Chondrocyte (in vitro differentiated cells): ENCODE results near the gene ATP1A2. TPM values are rescaled to one million over a fixed set of nuclear protein-coding genes. Genes with fewer than 3 reads are reported as not detected.

Experiments used
- DNase-seq: peaks from one replicate; pipeline ENCODE4 v3.0.0; 2021; ENCODE audit warnings: mixed read lengths, low spot score
- H3K27ac Mint-ChIP-seq: one replicate; pipeline ENCODE4 v1.8.0; 2021; ENCODE audit warnings: mild to moderate bottlenecking, moderate library complexity, mixed read lengths; ENCODE audit not compliant: unreplicated experiment
- H3K27me3 Mint-ChIP-seq: 2 replicates; pipeline ENCODE4 v1.8.0; 2021; ENCODE audit warnings: low read depth, mixed read lengths
- H3K36me3 Mint-ChIP-seq: 2 replicates; pipeline ENCODE4 v1.8.0; 2021; ENCODE audit warnings: low read depth, mixed read lengths
- H3K4me1 Mint-ChIP-seq: 2 replicates; pipeline ENCODE4 v1.8.0; 2021; ENCODE audit warnings: low read depth, mild to moderate bottlenecking, mixed read lengths
- H3K4me3 Mint-ChIP-seq: one replicate; pipeline ENCODE4 v1.8.0; 2021; ENCODE audit warnings: mild to moderate bottlenecking, moderate library complexity, mixed read lengths; ENCODE audit not compliant: unreplicated experiment
- H3K9me3 Mint-ChIP-seq: 2 replicates; pipeline ENCODE4 v1.8.0; 2021; ENCODE audit warnings: low read depth, mixed read lengths
- CTCF ChIP-seq: fragments of 200-600 bp; sonication (generic); IDR thresholded peaks from 2 replicates; pipeline ENCODE4 v1.5.0; 2021; ENCODE audit warnings: antibody characterized with exemption, mild to moderate bottlenecking, moderate library complexity
- total RNA-seq: library from RNA; stranded (reverse); gene quantifications from 3 replicates; pipeline ENCODE4 v1.2.1, GENCODE V29; 2021

Gene ATP1A2
- total RNA-seq, 1 donor from 2014 or later, result 2.9 TPM

GRCh38 chr1:160187407-160187806, 71.8 kb downstream of the ATP1A2 start:
- Mint-ChIP-seq H3K27me3 (peaks cover 5% of the 10 kb centered on the region), H3K4me3 (no peak overlapping the region), H3K36me3 (no peaks in the 10 kb centered on the region), H3K4me1 (peaks cover 10% of the 10 kb centered on the region), H3K27ac (no peak overlapping the region), H3K9me3 (no peaks in the 10 kb centered on the region)
- DNase-seq, result no peak
- no peak for TF ChIP-seq CTCF

- DNase-seq, result no peak
- Mint-ChIP-seq H3K4me1 (peaks cover 10% of the 10 kb centered on the region), H3K36me3 (no peaks in the 10 kb centered on the region), H3K9me3 (no peaks in the 10 kb centered on the region), H3K27me3 (peaks cover 5% of the 10 kb centered on the region), H3K27ac (no peak overlapping the region), H3K4me3 (no peak overlapping the region)
- TF ChIP-seq CTCF, result no peak
Measured at GRCh38 chr1:160188341-160188740, 72.8 kb downstream of the ATP1A2 start.

GRCh38 chr1:160189649-160190625, 74.4 kb downstream of the ATP1A2 start, which contains the start of gene CASQ1:
TSS of gene CASQ1 (plus strand) at chr1:160190575. CDS start at chr1:160190752, 177 bp downstream.
- TF ChIP-seq CTCF, result no peak
- Mint-ChIP-seq H3K4me1 (peaks cover 10% of the 10 kb centered on the region), H3K36me3 (no peaks in the 10 kb centered on the region), H3K4me3 (no peak within 1 kb of the TSS), H3K9me3 (no peaks in the 10 kb centered on the region), H3K27ac (no peak within 1 kb of the TSS), H3K27me3 (peaks cover 5% of the 10 kb centered on the region)
- no peak for DNase-seq

GRCh38 chr1:160191756-160192155, 76.2 kb downstream of the ATP1A2 start:
- Mint-ChIP-seq H3K27me3 (no peaks in the 10 kb centered on the region), H3K4me3 (no peak overlapping the region), H3K4me1 (peaks cover 10% of the 10 kb centered on the region), H3K9me3 (no peaks in the 10 kb centered on the region), H3K27ac (no peak overlapping the region), H3K36me3 (no peaks in the 10 kb centered on the region)
- DNase-seq, result no peak
- no peak for TF ChIP-seq CTCF

- H3K27ac Mint-ChIP-seq, result no peak overlapping the region
- H3K36me3 Mint-ChIP-seq, result no peaks in the 10 kb centered on the region
- no peak overlapping the region for H3K4me3 Mint-ChIP-seq
- TF ChIP-seq CTCF, result no peak
- H3K9me3 Mint-ChIP-seq, result no peaks in the 10 kb centered on the region
- H3K27me3 Mint-ChIP-seq, result no peaks in the 10 kb centered on the region
- DNase-seq, result no peak
- H3K4me1 Mint-ChIP-seq, result peaks cover 10% of the 10 kb centered on the region
Measured at GRCh38 chr1:160192234-160192633, 76.7 kb downstream of the ATP1A2 start.

Other genes with a start within 250 kb of the ATP1A2 start
- 0.37 to 0.95 TPM (median 0.73 TPM) in 3 replicates for gene CFAP45, start 215.6 kb upstream of the ATP1A2 start, total RNA-seq
- 222 to 392 TPM (median 388 TPM) in 3 replicates for gene TAGLN2, start 190.3 kb upstream of the ATP1A2 start, total RNA-seq
- not detected in 3 replicates for gene IGSF9, start 170.1 kb upstream of the ATP1A2 start, total RNA-seq
- not detected in 3 replicates for gene SLAMF9, start 161.5 kb upstream of the ATP1A2 start, total RNA-seq
- gene PIGM, start 83.8 kb upstream of the ATP1A2 start, total RNA-seq, result 5.7 to 6.9 TPM (median 6.5 TPM) in 3 replicates
- gene KCNJ10, start 45.6 kb upstream of the ATP1A2 start, total RNA-seq, result not detected in 3 replicates
- not detected in 3 replicates for gene KCNJ9, start 34.2 kb upstream of the ATP1A2 start, total RNA-seq
- gene IGSF8, start 17.1 kb upstream of the ATP1A2 start, total RNA-seq, result 19.5 to 27.3 TPM (median 25.3 TPM) in 3 replicates
- gene ATP1A4, start 35.8 kb downstream of the ATP1A2 start, total RNA-seq, result not detected in 3 replicates
- gene CASQ1, start 74.8 kb downstream of the ATP1A2 start, total RNA-seq, result 0.23 to 0.25 TPM in 2 of 3 replicates, not detected in the other
- 166 to 335 TPM (median 325 TPM) in 3 replicates for gene PEA15, start 89.6 kb downstream of the ATP1A2 start, total RNA-seq
- 88.4 to 130 TPM (median 93.7 TPM) in 3 replicates for gene DCAF8, start 146.8 kb downstream of the ATP1A2 start, total RNA-seq
- 40.9 to 52.9 TPM (median 43.8 TPM) in 3 replicates for gene PEX19, start 169.4 kb downstream of the ATP1A2 start, total RNA-seq
- gene COPA, start 227.5 kb downstream of the ATP1A2 start, total RNA-seq, result 223 to 284 TPM (median 239 TPM) in 3 replicates
- 94.6 to 112 TPM (median 107 TPM) in 3 replicates for gene NCSTN, start 227.6 kb downstream of the ATP1A2 start, total RNA-seq